Posterior cingulate gyrus (tissue), 11 donors: Measurements from ENCODE around the gene CLTCL1.
"Not testable (repeated sequence)": the region's sequence is repeated elsewhere in the genome, so short reads cannot be mapped to it uniquely, and the experiment has no call there.

ENCODE experiments used
- DNase-seq, 10 donors: peaks; one replicate each; pipeline versions ENCODE4 v3.0.0 to v3.0.0-alpha.2; 2020 to 2021; ENCODE audit warnings: mixed read lengths in 3 of 10
- intact Hi-C: fragments of 100-400 bp; cut with DNase I; formaldehyde crosslinking; loops from one replicate; pipeline ENCODE4 v1.15.1; 2023

CLTCL1 gene

GRCh38 chr22:19292458-19293230, 1.1 kb upstream of the CLTCL1 start:
- intact Hi-C loops, result loop anchor here (5.0 kb wide), 1 partner anchor 140 kb away; the partner anchor contains the start of genes HIRA and MRPL40

DNA sequence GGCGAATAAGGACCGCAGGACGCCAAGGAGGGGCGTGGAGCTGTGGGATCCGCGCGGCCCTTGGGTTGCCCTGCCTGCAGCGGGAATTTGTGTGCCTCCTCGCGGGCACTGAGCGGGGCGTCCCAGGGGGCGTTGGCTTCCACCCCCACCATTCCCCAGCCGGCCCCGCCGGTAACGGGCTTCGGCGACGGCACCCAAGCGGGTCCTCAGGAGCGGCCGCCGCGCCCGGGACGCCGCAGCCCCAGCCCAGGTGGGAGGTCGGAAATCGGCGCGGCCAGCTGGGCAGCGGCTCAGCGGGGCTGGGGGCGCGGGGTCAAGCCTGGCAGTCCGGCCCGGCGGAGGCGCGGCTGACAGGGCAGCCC, 320 bp downstream of the CLTCL1 start:
- DNase-seq, result peak in 1 of 10 donors; percentile 26
- intact Hi-C loops, result loop anchor here (2.0 to 5.0 kb wide), 2 partner anchors 112 to 141 kb away; partner anchors contain the start of genes HIRA, MRPL40 and SLC25A1

More at GRCh38 chr22:19292458-19293230, 1.1 kb upstream of the CLTCL1 start:
- no peak for DNase-seq

DNA sequence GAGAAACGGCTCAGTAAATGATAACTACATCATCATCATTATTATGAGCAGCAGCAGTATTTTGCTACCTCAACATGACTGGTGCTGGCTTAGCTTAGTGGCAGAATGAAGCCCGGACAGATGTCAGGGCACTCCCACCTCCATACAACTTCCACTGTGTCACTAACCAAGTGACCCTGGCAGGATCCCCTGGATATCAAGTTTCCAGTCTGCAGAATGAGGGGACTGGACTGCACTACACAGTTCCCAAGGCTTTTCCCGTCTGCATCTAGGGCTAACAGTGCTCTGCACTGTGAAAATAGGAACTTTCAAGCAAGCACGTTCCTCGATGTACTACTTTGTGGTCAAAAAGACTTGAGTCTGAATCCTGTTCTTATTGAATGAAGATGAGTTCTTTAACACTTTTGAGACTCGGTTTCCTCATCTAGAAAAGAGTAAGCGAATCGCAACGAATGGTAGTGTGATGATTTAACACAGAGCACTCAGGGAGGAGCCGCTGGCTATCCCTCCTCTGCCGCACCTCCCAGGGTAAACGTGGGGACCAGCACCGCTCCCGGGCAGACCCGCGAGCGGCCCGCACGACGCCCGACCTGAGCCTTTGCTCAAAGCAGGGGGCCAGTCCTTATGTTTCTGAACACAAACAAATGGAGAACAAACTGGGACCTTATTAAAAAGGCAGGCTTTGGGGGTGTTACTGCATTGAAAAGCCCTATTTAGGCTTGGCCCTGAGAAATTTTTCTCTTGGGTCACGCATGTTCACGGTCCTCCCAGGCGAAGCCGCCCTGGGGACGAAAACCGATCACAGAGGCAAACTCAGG, 910 bp downstream of the CLTCL1 start:
- intact Hi-C loops, result loop anchor here (2.0 to 5.0 kb wide), 2 partner anchors 112 to 142 kb away; partner anchors contain the start of genes HIRA, MRPL40 and SLC25A1
- no peak for DNase-seq

- intact Hi-C loops, result loop anchor here (2.0 to 10.0 kb wide), 3 partner anchors 55 to 143 kb away; partner anchors contain the start of genes HIRA, MRPL40 and SLC25A1
- DNase-seq, result no peak
Observed at GRCh38 chr22:19289475-19290161, 1.9 kb downstream of the CLTCL1 start.

DNA sequence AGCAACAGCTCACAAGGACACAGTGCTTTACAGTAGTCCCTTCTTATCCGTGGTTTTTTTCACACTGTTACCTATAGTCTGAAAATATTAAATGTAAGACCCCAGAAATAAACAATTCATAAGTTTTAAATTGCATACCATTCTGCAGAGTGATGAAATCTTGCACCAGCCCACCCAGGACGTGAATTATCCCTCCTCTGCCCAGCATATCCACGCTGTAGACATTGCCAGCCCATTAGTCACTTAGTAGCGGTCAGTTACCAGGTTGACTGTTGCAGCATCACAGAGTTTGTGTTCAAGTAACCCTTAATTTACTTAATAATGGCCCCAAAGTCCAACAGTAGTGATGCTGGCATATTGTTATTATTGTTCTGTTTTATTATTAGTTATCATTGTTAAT, 3.6 kb downstream of the CLTCL1 start:
- intact Hi-C loops, result loop anchor here (10.0 kb wide), 1 partner anchor 53 kb away; no protein-coding TSS in a partner anchor
- no peak for DNase-seq

DNA sequence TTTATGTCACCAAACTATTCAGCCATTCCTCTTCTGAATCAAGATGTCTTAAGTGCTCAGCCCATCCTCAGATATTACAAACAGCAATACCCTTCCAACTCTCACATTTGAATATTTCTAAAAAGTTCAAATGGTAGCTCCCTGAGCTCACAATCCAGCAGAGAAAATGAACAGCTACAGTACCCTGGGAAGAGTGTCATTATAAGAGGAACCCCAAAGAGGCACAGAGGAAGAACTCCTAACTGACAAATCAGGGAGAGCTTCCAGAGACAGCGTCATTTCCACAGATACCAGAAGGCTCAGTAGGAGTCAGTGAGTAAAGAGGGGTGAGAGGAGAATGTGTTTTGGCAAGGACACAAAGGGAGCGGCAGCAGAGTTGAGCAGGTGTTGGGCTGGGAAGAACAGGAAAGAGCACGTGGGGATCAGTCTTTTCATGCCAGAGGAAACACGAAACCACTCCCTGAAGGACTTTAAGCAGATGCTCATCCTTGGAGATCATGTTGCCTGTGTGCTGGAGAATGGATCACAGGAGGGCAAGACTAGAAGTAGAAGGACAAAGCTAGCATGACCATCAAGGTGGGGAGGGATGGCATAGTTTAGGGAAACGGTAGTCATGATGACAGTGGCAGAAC, 4.3 kb downstream of the CLTCL1 start:
- intact Hi-C loops, result loop anchor here (10.0 kb wide), 1 partner anchor 52 kb away; no protein-coding TSS in a partner anchor
- DNase-seq, result no peak

- intact Hi-C loops, result loop anchor here (10.0 kb wide), 1 partner anchor 51 kb away; no protein-coding TSS in a partner anchor
- no peak for DNase-seq
Observed at GRCh38 chr22:19285831-19286230, 5.7 kb downstream of the CLTCL1 start.

DNA sequence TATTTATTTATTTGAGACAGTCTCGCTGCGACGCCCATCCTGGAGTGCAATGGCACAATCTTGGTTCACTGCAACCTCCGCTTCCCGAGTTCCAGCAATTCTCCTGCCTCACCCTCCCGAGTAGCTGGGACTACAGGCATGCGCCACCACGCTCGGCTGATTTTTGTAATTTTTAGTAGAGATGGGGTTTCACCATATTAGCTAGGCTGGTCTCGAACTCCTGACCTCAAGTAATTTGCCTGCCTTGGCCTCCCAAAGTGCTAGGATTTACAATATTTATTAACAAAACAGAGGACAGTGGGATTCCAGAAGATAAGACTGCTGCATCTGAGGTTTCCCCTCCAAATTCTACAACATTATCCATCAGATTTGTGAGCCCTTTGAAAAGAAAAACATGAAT, 12.4 kb downstream of the CLTCL1 start:
- intact Hi-C loops, DNase-seq: not testable (repeated sequence)

- no peak for DNase-seq
- intact Hi-C loops, result no loop called here
Observed at GRCh38 chr22:19277785-19278184, 13.7 kb downstream of the CLTCL1 start.

GRCh38 chr22:19275919-19276600, 15.5 kb downstream of the CLTCL1 start:
- no peak for DNase-seq
- intact Hi-C loops, result no loop called here

GRCh38 chr22:19275513-19275912, 16.0 kb downstream of the CLTCL1 start:
- intact Hi-C loops, result no loop called here

DNA sequence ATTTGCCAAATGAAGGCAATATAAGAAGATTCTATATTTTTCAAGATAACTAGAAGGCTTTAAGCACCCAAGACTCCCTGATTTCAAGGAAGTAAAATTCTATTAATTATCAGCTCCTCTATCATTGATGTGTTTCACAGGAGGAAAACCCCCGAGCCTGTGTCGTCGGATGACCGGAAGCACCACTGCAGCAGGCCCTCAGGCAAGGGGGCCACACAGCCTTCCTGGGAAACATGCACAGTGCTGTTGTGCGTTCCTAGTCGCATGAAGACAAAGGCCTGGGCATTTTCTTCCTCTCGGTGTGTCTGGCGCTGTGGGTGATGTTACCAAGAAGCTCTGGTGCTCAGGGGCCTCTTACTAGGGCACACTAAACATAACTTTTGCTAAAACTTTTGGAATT, 16.4 kb downstream of the CLTCL1 start:
- DNase-seq, result no peak
- intact Hi-C loops, result no loop called here

More at GRCh38 chr22:19275513-19275912, 16.0 kb downstream of the CLTCL1 start:
- no peak for DNase-seq

- intact Hi-C loops, result no loop called here
- no peak for DNase-seq
Observed at GRCh38 chr22:19271856-19272535, 19.5 kb downstream of the CLTCL1 start.

DNA sequence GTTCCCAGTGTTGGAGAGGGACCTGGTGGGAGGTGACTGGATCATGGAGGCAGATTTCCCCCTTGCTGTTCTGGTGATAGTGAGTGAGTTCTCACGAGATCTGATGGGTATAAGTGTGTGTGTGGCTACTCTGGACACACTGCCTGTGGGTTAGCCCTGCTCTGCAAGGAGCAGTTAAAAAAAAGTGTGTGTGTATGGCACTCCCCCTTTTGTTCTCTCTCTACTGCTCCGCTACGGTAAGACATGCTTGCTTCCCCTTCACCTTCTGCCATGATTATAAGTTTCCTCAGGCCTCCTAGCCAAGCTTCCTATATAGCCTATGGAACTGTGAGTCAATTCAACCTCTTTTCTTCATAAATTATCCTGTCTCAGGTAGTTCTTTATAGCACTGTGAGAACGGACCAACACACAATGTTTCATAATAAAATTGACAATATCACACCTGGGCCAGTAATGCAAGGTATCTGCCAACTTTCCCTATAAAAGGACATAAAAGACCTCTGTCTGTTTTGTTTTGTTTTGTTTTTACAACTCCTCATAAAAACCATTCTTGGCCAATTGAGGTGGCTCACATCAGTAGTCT, 20.2 kb downstream of the CLTCL1 start:
- intact Hi-C loops, result no loop called here
- no peak for DNase-seq

- intact Hi-C loops, result no loop called here
- DNase-seq, result no peak
Observed at GRCh38 chr22:19270873-19271272, 20.6 kb downstream of the CLTCL1 start.

- no peak for DNase-seq
- intact Hi-C loops, result no loop called here
Observed at GRCh38 chr22:19266547-19267086, 24.9 kb downstream of the CLTCL1 start.

DNA sequence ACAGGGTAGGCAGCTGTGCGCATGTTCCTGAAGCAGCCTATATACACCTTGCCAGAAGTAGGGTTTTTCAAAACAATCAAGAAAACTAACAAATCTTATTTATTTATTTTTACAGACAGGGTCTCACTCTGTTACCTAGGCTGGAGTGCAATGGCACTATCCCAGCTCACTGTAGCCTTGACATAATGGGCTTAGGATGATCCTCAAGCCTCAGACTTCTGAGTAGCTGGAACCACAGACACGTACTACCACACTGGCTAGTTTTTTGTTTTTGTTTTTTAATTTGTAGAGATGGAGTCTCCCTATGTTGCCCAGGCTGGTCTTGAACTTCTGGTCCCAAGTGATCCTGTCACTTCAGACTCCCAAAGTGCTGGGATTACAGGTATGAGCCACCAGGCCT, 25.7 kb downstream of the CLTCL1 start:
- intact Hi-C loops, result no loop called here
- no peak for DNase-seq

GRCh38 chr22:19260804-19261203, 30.7 kb downstream of the CLTCL1 start:
- intact Hi-C loops, result no loop called here
- DNase-seq, result no peak
